GM12878 (cell line): Measurements from ENCODE around the gene USP14.

ENCODE experiments used
- BHLHE40 ChIP-seq, 2 experiments: fragments of 450-650 bp in 1 of 2; IDR thresholded peaks; 2 replicates each; pipeline ENCODE4 v1.6.1; 2011 to 2017; ENCODE audit warnings: low read depth in 2 of 2, borderline replicate concordance in 1 of 2, improper control_type of control experiment in 1 of 2, low read length in 1 of 2, mild to moderate bottlenecking in 1 of 2
- CTCF ChIP-seq, 3 experiments: IDR thresholded peaks in 2 of 3; conservative IDR thresholded peaks in 1 of 3; 2 replicates each; pipeline ENCODE4 v1.5.1; 2011; ENCODE audit warnings: low read depth in 3 of 3, low read length in 3 of 3, mild to moderate bottlenecking in 3 of 3, control low read depth in 2 of 3, moderate library complexity in 2 of 3, inconsistent platforms in 1 of 3, mixed read lengths in 1 of 3; ENCODE audit not compliant: control insufficient read depth in 2 of 3, insufficient read depth in 1 of 3; ENCODE audit errors: extremely low read depth in 1 of 3
- EP300 ChIP-seq, 2 experiments: fragments of 150-350 bp in 1 of 2; IDR thresholded peaks; 2 replicates each; pipeline ENCODE4 v1.6.1; 2011 to 2012; ENCODE audit warnings: low read depth in 2 of 2, low read length in 2 of 2, borderline replicate concordance in 1 of 2, improper control_type of control experiment in 1 of 2, inconsistent platforms in 1 of 2; ENCODE audit not compliant: control insufficient read depth in 1 of 2
- EZH2 ChIP-seq: IDR thresholded peaks from 2 replicates; pipeline ENCODE4 v1.6.1; 2012; ENCODE audit warnings: low read depth, mild to moderate bottlenecking, control low read depth, inconsistent platforms, low read length, borderline replicate concordance; ENCODE audit not compliant: control insufficient read depth
- FOXM1 ChIP-seq: IDR thresholded peaks from 2 replicates; pipeline ENCODE4 v1.6.1; 2012; ENCODE audit warnings: low read depth, mild to moderate bottlenecking, inconsistent platforms, low read length, moderate library complexity
- NFYB ChIP-seq: IDR thresholded peaks from 2 replicates; pipeline ENCODE4 v1.6.1; 2011; ENCODE audit warnings: low read depth, mild to moderate bottlenecking, low read length, improper control_type of control experiment, moderate library complexity; ENCODE audit not compliant: insufficient read depth
- RB1 ChIP-seq: fragments of 450-650 bp; formaldehyde crosslinking; IDR thresholded peaks from 2 replicates; pipeline ENCODE4 v1.6.1; 2017; ENCODE audit warnings: mild to moderate bottlenecking, borderline replicate concordance
- SIN3A ChIP-seq: IDR thresholded peaks from 2 replicates; pipeline ENCODE4 v1.6.1; 2012; ENCODE audit warnings: low read depth, low read length, improper control_type of control experiment
- TAF1 ChIP-seq: IDR thresholded peaks from 2 replicates; pipeline ENCODE4 v1.6.1; 2011; ENCODE audit warnings: mild to moderate bottlenecking, low read depth, low read length, borderline replicate concordance
- TBL1XR1 ChIP-seq: IDR thresholded peaks from 2 replicates; pipeline ENCODE4 v1.6.1; 2012; ENCODE audit warnings: low read depth, low read length, improper control_type of control experiment
- YY1 ChIP-seq: IDR thresholded peaks from 2 replicates; pipeline ENCODE4 v1.6.1; 2011; ENCODE audit warnings: low read depth, mild to moderate bottlenecking, low read length
- ZBTB33 ChIP-seq: fragments of 450-650 bp; IDR thresholded peaks from 2 replicates; pipeline ENCODE4 v1.6.1; 2017; ENCODE audit warnings: mild to moderate bottlenecking
- ZSCAN29 ChIP-seq: fragments of 450-650 bp; IDR thresholded peaks from 2 replicates; pipeline ENCODE4 v1.6.1; 2017; ENCODE audit warnings: mild to moderate bottlenecking, moderate library complexity
- TF ChIP-seq, protein P1 (sequence below): fragments of 450-650 bp; conservative IDR thresholded peaks from 2 replicates; pipeline ENCODE4 v1.6.1; 2017; ENCODE audit warnings: mild to moderate bottlenecking, moderate library complexity

DNA sequence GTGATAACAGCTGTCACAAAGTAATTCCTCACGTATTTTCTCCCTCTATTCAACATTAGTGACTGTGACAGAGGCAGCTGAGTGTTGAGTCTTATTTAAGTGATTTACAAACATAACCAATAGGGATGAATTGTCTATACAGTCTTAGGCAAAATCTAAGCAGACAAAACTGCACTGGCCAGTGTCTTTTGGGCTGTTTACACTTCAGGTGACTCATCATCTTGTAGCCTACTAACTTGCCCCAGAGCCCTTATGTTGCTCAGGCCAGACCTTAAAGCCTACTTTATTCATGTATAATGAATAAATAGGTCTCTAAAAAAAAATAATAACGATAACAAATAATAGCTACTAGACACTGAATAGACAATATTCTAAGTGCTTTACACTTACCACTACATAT lies 92.3 kb downstream of the USP14 start:
- TF ChIP-seq EZH2 (no peak), CTCF (IDR thresholded peaks at IDR 0.05 in 2 of 3, conservative IDR thresholded peaks at IDR 0.05 in 1 of 3; ENCODE audit: control insufficient read depth in 2 of 3, extremely low read depth in 1 of 3, insufficient read depth in 1 of 3, low read depth in 3 of 3, low read length in 3 of 3) (no peak), YY1 (no peak), TAF1 (no peak), FOXM1 (no peak), ZBTB33 (no peak), RB1 (no peak), TBL1XR1 (no peak), SIN3A (no peak), NFYB (no peak), EP300 (IDR thresholded peaks at IDR 0.05; ENCODE audit: borderline replicate concordance in 1 of 2, control insufficient read depth in 1 of 2, low read depth in 2 of 2, low read length in 2 of 2) (no peak), BHLHE40 (IDR thresholded peaks at IDR 0.05; ENCODE audit: borderline replicate concordance in 1 of 2, low read depth in 2 of 2, low read length in 1 of 2) (no peak), ZSCAN29 (no peak)
- TF ChIP-seq, protein P1, sequence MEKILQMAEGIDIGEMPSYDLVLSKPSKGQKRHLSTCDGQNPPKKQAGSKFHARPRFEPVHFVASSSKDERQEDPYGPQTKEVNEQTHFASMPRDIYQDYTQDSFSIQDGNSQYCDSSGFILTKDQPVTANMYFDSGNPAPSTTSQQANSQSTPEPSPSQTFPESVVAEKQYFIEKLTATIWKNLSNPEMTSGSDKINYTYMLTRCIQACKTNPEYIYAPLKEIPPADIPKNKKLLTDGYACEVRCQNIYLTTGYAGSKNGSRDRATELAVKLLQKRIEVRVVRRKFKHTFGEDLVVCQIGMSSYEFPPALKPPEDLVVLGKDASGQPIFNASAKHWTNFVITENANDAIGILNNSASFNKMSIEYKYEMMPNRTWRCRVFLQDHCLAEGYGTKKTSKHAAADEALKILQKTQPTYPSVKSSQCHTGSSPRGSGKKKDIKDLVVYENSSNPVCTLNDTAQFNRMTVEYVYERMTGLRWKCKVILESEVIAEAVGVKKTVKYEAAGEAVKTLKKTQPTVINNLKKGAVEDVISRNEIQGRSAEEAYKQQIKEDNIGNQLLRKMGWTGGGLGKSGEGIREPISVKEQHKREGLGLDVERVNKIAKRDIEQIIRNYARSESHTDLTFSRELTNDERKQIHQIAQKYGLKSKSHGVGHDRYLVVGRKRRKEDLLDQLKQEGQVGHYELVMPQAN: no peak
